ENCODE data around the gene PCP4L1.
"Not testable (repeated sequence)": the region's sequence is repeated elsewhere in the genome, so short reads cannot be mapped to it uniquely, and the experiment has no call there.

PCP4L1 gene

DNA sequence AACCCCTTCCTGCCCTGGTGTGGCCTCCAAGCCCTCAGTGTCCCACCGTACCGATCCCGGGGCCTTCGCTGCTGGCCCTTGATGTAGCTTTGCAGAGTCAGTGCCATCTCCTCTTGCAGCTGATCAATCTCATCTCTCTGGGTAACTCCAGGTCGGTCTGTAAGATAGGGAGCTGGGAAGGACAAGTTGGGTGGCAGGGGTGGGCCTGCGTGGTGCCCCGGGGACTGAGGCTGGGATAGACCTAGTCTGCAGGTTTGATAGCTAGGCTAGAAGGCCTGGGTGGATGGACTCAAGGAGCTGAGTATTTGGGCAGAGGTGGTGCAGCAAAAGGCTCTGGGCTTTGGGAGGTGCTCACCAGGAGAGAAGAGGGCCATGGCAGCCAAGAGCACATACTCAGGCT, 27.8 kb upstream of the PCP4L1 start:
- Histone ChIP-seq H3K9me3 (ENCODE audit: control insufficient read depth, low read length) (no peaks in the 10 kb centered on the region), H3K27me3 (replicated peaks; ENCODE audit: control insufficient read depth, insufficient read depth, low read length) (no peaks in the 10 kb centered on the region), H3K9ac (ENCODE audit: low read length) (no peak overlapping the region), H3K36me3 (ENCODE audit: control insufficient read depth, insufficient read depth, low read length, severe bottlenecking) (peaks cover 26% of the 10 kb centered on the region), H3K4me1 (ENCODE audit: control insufficient read depth, insufficient read depth, low read length) (peaks cover 9% of the 10 kb centered on the region), H3K4me3 (ENCODE audit: low read length) (no peak overlapping the region)
- DNase-seq (ENCODE audit: low read depth) = no peak

- no peak for DNase-seq (ENCODE audit: low read depth)
- Histone ChIP-seq H3K36me3 (ENCODE audit: control insufficient read depth, insufficient read depth, low read length, severe bottlenecking) (peaks cover 23% of the 10 kb centered on the region), H3K27me3 (replicated peaks; ENCODE audit: control insufficient read depth, insufficient read depth, low read length) (peaks cover 4% of the 10 kb centered on the region), H3K9me3 (ENCODE audit: control insufficient read depth, low read length) (no peaks in the 10 kb centered on the region), H3K9ac (ENCODE audit: low read length) (no peak overlapping the region), H3K4me3 (ENCODE audit: low read length) (no peak overlapping the region), H3K4me1 (ENCODE audit: control insufficient read depth, insufficient read depth, low read length) (no peaks in the 10 kb centered on the region)
Observed at GRCh38 chr1:161233102-161233501, 25.4 kb upstream of the PCP4L1 start.

DNA sequence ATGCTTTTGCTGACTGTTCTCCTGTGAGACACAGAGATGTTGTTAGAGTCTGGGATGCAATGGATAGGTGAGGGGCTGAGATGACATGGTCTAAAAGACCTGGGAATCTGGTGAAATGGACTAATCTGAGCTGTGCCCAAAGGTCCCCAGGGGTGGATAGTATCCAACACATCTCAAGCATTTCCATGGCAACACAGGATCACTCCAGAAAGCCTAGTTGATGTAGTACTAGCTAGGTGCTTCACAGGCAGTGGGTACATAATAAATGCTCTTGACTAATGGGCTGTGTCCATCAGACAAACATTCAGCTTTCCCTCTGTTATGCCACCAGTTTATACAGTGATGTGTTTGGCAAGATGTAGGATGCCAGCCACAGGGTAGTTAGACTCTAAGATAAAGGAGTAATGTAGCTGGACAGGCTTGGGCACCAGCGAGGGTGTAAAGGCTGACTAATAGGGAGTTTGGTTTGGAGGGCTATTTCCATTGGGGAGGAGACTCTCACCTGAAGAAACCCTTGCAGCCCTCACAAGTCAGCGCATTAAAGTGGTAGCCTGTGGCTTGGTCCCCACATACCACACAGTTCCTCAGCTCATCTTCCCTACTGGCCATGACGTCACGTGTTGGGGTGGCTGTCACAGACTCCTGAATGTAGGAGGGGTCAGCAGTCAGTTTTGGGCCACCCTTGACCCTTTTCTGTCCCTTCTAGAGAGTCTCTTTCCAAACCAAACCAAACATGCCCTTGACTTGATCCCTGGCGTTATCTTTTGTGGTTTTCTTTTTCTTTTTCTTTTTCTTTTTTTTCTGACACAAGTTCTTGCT, 22.4 kb upstream of the PCP4L1 start:
- no peaks in the 10 kb centered on the region for H3K36me3 ChIP-seq (ENCODE audit: control insufficient read depth, insufficient read depth, low read length, severe bottlenecking)
- H3K9ac ChIP-seq (ENCODE audit: low read length) = no peak overlapping the region
- H3K4me1 ChIP-seq (ENCODE audit: control insufficient read depth, insufficient read depth, low read length) = no peaks in the 10 kb centered on the region
- H3K9me3 ChIP-seq (ENCODE audit: control insufficient read depth, low read length) = no peaks in the 10 kb centered on the region
- H3K4me3 ChIP-seq (ENCODE audit: low read length) = no peak overlapping the region
- peaks cover 4% of the 10 kb centered on the region for H3K27me3 ChIP-seq (replicated peaks; ENCODE audit: control insufficient read depth, insufficient read depth, low read length)
- DNase-seq (ENCODE audit: low read depth) = no peak

DNA sequence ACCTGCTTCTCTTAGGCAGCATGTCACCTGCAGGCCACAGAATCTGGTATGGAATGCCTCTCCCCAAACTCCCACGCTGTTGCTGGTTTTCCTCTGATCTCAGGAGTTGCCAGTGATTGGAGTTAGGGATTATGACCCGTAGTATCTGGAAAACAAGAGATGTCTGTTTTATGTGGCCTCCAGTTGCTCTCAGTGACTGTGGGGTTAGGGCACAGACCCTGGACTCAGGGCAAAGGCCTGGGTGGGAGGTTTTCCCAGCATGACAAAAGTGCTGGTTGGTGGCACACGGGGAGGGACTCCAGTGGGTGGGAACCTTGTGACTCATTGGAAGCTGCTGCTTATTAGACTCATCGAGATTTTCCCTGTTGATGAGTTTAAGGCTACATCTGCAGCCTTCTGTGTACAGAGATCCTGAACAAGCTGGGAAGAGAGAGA, 20.5 kb upstream of the PCP4L1 start, which contains the start of gene NR1I3:
NR1I3 (minus strand) TSS at position 165 of the 435 bp plus-strand sequence. CDS start 1,638 bp downstream, outside the sequence.
- Histone ChIP-seq H3K4me3 (ENCODE audit: low read length) (no peak within 1 kb of the TSS), H3K27me3 (replicated peaks; ENCODE audit: control insufficient read depth, insufficient read depth, low read length) (peaks cover 4% of the 10 kb centered on the region), H3K4me1 (ENCODE audit: control insufficient read depth, insufficient read depth, low read length) (no peaks in the 10 kb centered on the region), H3K36me3 (ENCODE audit: control insufficient read depth, insufficient read depth, low read length, severe bottlenecking) (no peaks in the 10 kb centered on the region), H3K9me3 (ENCODE audit: control insufficient read depth, low read length) (no peaks in the 10 kb centered on the region), H3K9ac (ENCODE audit: low read length) (no peak within 1 kb of the TSS)
- DNase-seq (ENCODE audit: low read depth) = no peak

- Histone ChIP-seq H3K4me3 (ENCODE audit: low read length) (no peak overlapping the region), H3K9me3 (ENCODE audit: control insufficient read depth, low read length) (no peaks in the 10 kb centered on the region), H3K36me3 (ENCODE audit: control insufficient read depth, insufficient read depth, low read length, severe bottlenecking) (no peaks in the 10 kb centered on the region), H3K27me3 (replicated peaks; ENCODE audit: control insufficient read depth, insufficient read depth, low read length) (no peaks in the 10 kb centered on the region), H3K9ac (ENCODE audit: low read length) (no peak overlapping the region), H3K4me1 (ENCODE audit: control insufficient read depth, insufficient read depth, low read length) (no peaks in the 10 kb centered on the region)
- DNase-seq (ENCODE audit: low read depth) = no peak
Observed at GRCh38 chr1:161241682-161242081, 16.9 kb upstream of the PCP4L1 start.

- DNase-seq (ENCODE audit: low read depth) = no peak
- Histone ChIP-seq H3K4me1 (ENCODE audit: control insufficient read depth, insufficient read depth, low read length) (no peaks in the 10 kb centered on the region), H3K9ac (ENCODE audit: low read length) (no peak overlapping the region), H3K4me3 (ENCODE audit: low read length) (no peak overlapping the region), H3K9me3 (ENCODE audit: control insufficient read depth, low read length) (no peaks in the 10 kb centered on the region), H3K27me3 (replicated peaks; ENCODE audit: control insufficient read depth, insufficient read depth, low read length) (no peaks in the 10 kb centered on the region), H3K36me3 (ENCODE audit: control insufficient read depth, insufficient read depth, low read length, severe bottlenecking) (no peaks in the 10 kb centered on the region)
Observed at GRCh38 chr1:161242313-161242712, 16.2 kb upstream of the PCP4L1 start.

- Histone ChIP-seq H3K4me1 (ENCODE audit: control insufficient read depth, insufficient read depth, low read length) (no peaks in the 10 kb centered on the region), H3K36me3 (ENCODE audit: control insufficient read depth, insufficient read depth, low read length, severe bottlenecking) (no peaks in the 10 kb centered on the region), H3K9ac (ENCODE audit: low read length) (no peak overlapping the region), H3K27me3 (replicated peaks; ENCODE audit: control insufficient read depth, insufficient read depth, low read length) (no peaks in the 10 kb centered on the region), H3K9me3 (ENCODE audit: control insufficient read depth, low read length) (no peaks in the 10 kb centered on the region), H3K4me3 (ENCODE audit: low read length) (no peak overlapping the region)
- no peak for DNase-seq (ENCODE audit: low read depth)
Observed at GRCh38 chr1:161244888-161245287, 13.7 kb upstream of the PCP4L1 start.

GRCh38 chr1:161250100-161250499, 8.4 kb upstream of the PCP4L1 start:
- not testable (repeated sequence) for H3K36me3 ChIP-seq (ENCODE audit: control insufficient read depth, insufficient read depth, low read length, severe bottlenecking); H3K9ac ChIP-seq (ENCODE audit: low read length); H3K4me3 ChIP-seq (ENCODE audit: low read length); H3K9me3 ChIP-seq (ENCODE audit: control insufficient read depth, low read length); H3K4me1 ChIP-seq (ENCODE audit: control insufficient read depth, insufficient read depth, low read length); DNase-seq (ENCODE audit: low read depth)
- H3K27me3 ChIP-seq (replicated peaks; ENCODE audit: control insufficient read depth, insufficient read depth, low read length) = peaks cover 20% of the 10 kb centered on the region

- H3K9ac ChIP-seq (ENCODE audit: low read length) = no peak overlapping the region
- peaks cover 8% of the 10 kb centered on the region for H3K4me1 ChIP-seq (ENCODE audit: control insufficient read depth, insufficient read depth, low read length)
- DNase-seq (ENCODE audit: low read depth) = no peak
- H3K36me3 ChIP-seq (ENCODE audit: control insufficient read depth, insufficient read depth, low read length, severe bottlenecking) = no peaks in the 10 kb centered on the region
- no peak overlapping the region for H3K4me3 ChIP-seq (ENCODE audit: low read length)
- peaks cover 20% of the 10 kb centered on the region for H3K27me3 ChIP-seq (replicated peaks; ENCODE audit: control insufficient read depth, insufficient read depth, low read length)
- H3K9me3 ChIP-seq (ENCODE audit: control insufficient read depth, low read length) = no peaks in the 10 kb centered on the region
Observed at GRCh38 chr1:161250829-161251228, 7.7 kb upstream of the PCP4L1 start.

- peaks cover 20% of the 10 kb centered on the region for H3K27me3 ChIP-seq (replicated peaks; ENCODE audit: control insufficient read depth, insufficient read depth, low read length)
- no peak overlapping the region for H3K4me3 ChIP-seq (ENCODE audit: low read length)
- no peaks in the 10 kb centered on the region for H3K36me3 ChIP-seq (ENCODE audit: control insufficient read depth, insufficient read depth, low read length, severe bottlenecking)
- peaks cover 8% of the 10 kb centered on the region for H3K4me1 ChIP-seq (ENCODE audit: control insufficient read depth, insufficient read depth, low read length)
- H3K9ac ChIP-seq (ENCODE audit: low read length) = no peak overlapping the region
- no peak for DNase-seq (ENCODE audit: low read depth)
- peaks cover 7% of the 10 kb centered on the region for H3K9me3 ChIP-seq (ENCODE audit: control insufficient read depth, low read length)
Observed at GRCh38 chr1:161251579-161251978, 7.0 kb upstream of the PCP4L1 start.

- H3K36me3 ChIP-seq (ENCODE audit: control insufficient read depth, insufficient read depth, low read length, severe bottlenecking); H3K4me3 ChIP-seq (ENCODE audit: low read length); DNase-seq (ENCODE audit: low read depth); H3K9ac ChIP-seq (ENCODE audit: low read length): not testable (repeated sequence)
- Histone ChIP-seq H3K4me1 (ENCODE audit: control insufficient read depth, insufficient read depth, low read length) (peaks cover 17% of the 10 kb centered on the region), H3K9me3 (ENCODE audit: control insufficient read depth, low read length) (peaks cover 20% of the 10 kb centered on the region), H3K27me3 (replicated peaks; ENCODE audit: control insufficient read depth, insufficient read depth, low read length) (peaks cover 48% of the 10 kb centered on the region)
Observed at GRCh38 chr1:161255302-161255701, 3.2 kb upstream of the PCP4L1 start.
